Parathyroid adenoma (tissue), 2 donors: ENCODE measurements around the gene FAM53C.
A peak's percentile ranks its signal among the peaks of the same experiment; 100 is the strongest.
"Not testable (repeated sequence)": the region's sequence is repeated elsewhere in the genome, so short reads cannot be mapped to it uniquely, and the experiment has no call there.

Experiments
- H2AFZ ChIP-seq: fragments of 300-600 bp; sonication (generic); one replicate; pipeline ENCODE4 v1.7.0; 2017; ENCODE audit warnings: antibody characterized with exemption, mild to moderate bottlenecking
- H3K27ac ChIP-seq: fragments of 300-600 bp; sonication (generic); one replicate; pipeline ENCODE4 v1.7.0; 2017
- H3K27me3 ChIP-seq: fragments of 300-600 bp; sonication (generic); one replicate; pipeline ENCODE4 v1.7.0; 2017; ENCODE audit warnings: low read length; ENCODE audit not compliant: control insufficient read depth, insufficient read depth
- H3K36me3 ChIP-seq: fragments of 300-600 bp; sonication (generic); one replicate; pipeline ENCODE4 v1.7.0; 2017; ENCODE audit warnings: low read length; ENCODE audit not compliant: control insufficient read depth, insufficient read depth
- H3K4me1 ChIP-seq: fragments of 300-600 bp; sonication (generic); one replicate; pipeline ENCODE4 v1.7.0; 2017; ENCODE audit warnings: control low read depth
- H3K4me2 ChIP-seq: fragments of 300-600 bp; sonication (generic); one replicate; pipeline ENCODE4 v1.7.0; 2017; ENCODE audit warnings: low read length
- H3K4me3 ChIP-seq: fragments of 300-600 bp; sonication (generic); one replicate; pipeline ENCODE4 v1.7.0; 2017; ENCODE audit warnings: low read depth, low read length
- H3K79me2 ChIP-seq: fragments of 300-600 bp; sonication (generic); one replicate; pipeline ENCODE4 v1.7.0; 2017; ENCODE audit warnings: control low read depth
- H3K9ac ChIP-seq: fragments of 300-600 bp; sonication (generic); one replicate; pipeline ENCODE4 v1.7.0; 2017; ENCODE audit warnings: mild to moderate bottlenecking
- H3K9me3 ChIP-seq: fragments of 300-600 bp; sonication (generic); one replicate; pipeline ENCODE4 v1.7.0; 2017; ENCODE audit warnings: low read length; ENCODE audit not compliant: control insufficient read depth
- TF ChIP-seq, protein P1 (sequence below): fragments of 300-600 bp; sonication (generic); IDR thresholded peaks from one replicate; pipeline ENCODE4 v1.7.0; 2017; ENCODE audit warnings: antibody characterized with exemption, mild to moderate bottlenecking
- donor health status: primary hyperparathyroidism.

The FAM53C gene

DNA sequence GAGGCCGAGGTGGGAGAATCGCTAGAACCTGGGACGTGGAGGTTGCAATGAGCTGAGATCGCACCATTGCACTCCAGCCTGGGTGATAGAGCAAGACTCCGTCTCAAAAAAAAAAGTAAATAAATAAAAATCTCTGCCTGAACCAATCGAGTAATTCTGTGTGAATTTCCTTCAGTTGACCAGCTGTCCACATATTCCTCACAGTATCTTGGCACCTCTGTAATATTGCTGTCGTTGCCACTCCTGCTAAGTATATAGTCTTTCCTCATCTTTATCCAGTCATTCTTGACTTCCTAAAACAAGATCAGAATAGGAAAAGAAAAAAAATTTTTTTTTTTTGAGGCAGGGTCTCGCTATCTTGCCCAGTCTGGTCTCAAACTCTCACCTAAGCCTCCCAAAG, 44.3 kb downstream of the FAM53C start:
- Histone ChIP-seq H3K27ac (no peak overlapping the region), H3K9me3 (no peaks in the 10 kb centered on the region), H3K27me3 (no peaks in the 10 kb centered on the region), H3K36me3 (no peaks in the 10 kb centered on the region), H3K4me3 (no peak overlapping the region), H3K79me2 (no peaks in the 10 kb centered on the region), H3K9ac (no peak overlapping the region), H2AFZ (no peak overlapping the region), H3K4me2 (no peak overlapping the region), H3K4me1 (no peaks in the 10 kb centered on the region)
- TF ChIP-seq, protein P1, sequence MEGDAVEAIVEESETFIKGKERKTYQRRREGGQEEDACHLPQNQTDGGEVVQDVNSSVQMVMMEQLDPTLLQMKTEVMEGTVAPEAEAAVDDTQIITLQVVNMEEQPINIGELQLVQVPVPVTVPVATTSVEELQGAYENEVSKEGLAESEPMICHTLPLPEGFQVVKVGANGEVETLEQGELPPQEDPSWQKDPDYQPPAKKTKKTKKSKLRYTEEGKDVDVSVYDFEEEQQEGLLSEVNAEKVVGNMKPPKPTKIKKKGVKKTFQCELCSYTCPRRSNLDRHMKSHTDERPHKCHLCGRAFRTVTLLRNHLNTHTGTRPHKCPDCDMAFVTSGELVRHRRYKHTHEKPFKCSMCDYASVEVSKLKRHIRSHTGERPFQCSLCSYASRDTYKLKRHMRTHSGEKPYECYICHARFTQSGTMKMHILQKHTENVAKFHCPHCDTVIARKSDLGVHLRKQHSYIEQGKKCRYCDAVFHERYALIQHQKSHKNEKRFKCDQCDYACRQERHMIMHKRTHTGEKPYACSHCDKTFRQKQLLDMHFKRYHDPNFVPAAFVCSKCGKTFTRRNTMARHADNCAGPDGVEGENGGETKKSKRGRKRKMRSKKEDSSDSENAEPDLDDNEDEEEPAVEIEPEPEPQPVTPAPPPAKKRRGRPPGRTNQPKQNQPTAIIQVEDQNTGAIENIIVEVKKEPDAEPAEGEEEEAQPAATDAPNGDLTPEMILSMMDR = no peak

DNA sequence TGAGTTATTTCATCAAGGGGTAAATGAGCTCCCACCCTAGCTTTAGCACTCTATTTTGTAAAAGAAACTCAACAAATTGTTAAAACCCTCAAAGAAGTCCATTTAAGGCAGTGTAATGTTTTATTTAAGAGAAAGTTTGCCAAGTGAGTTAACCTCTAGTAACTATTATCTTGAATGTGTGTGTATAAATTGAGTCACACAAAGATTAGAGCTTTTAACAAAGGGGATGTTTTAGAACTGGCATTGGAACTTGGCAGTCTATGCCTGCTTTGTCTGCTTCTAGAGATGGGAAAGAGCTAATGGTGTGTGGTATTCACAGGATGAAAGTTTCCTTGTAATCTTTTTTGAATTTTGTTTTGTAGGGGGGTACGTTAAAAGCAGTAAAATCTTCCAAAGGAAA, 47.6 kb downstream of the FAM53C start:
- TF ChIP-seq, protein P1 = no peak
- H3K36me3 ChIP-seq = no peaks in the 10 kb centered on the region
- H2AFZ ChIP-seq = no peak overlapping the region
- H3K4me3 ChIP-seq = no peak overlapping the region
- peaks cover 17% of the 10 kb centered on the region for H3K4me1 ChIP-seq
- H3K9ac ChIP-seq = no peak overlapping the region
- H3K4me2 ChIP-seq = no peak overlapping the region
- H3K27me3 ChIP-seq = no peaks in the 10 kb centered on the region
- no peaks in the 10 kb centered on the region for H3K9me3 ChIP-seq
- H3K27ac ChIP-seq = no peak overlapping the region
- H3K79me2 ChIP-seq = no peaks in the 10 kb centered on the region

DNA sequence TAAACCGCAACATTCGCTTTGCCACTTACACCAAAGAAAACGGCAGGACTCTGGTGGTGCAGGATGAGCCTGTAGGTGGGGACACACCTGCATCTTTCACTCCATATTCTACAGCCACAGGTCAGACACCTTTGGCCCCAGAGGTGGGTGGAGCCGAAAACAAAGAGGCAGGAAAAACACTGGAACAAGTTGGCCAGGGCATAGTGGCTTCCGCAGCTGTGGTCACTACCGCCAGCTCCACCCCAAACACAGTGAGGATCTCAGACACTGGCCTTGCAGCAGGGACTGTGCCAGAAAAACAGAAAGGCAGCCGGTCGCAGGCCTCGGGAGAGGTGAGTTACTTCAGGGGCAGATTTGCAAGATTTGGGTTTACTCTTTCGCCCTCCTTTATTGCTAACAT, 48.2 kb downstream of the FAM53C start:
- peaks cover 17% of the 10 kb centered on the region for H3K4me1 ChIP-seq
- H3K36me3 ChIP-seq = no peaks in the 10 kb centered on the region
- no peak overlapping the region for H3K9ac ChIP-seq
- H3K9me3 ChIP-seq = no peaks in the 10 kb centered on the region
- no peak overlapping the region for H3K4me3 ChIP-seq
- TF ChIP-seq, protein P1 = no peak
- H3K79me2 ChIP-seq = no peaks in the 10 kb centered on the region
- no peaks in the 10 kb centered on the region for H3K27me3 ChIP-seq
- no peak overlapping the region for H3K4me2 ChIP-seq
- no peak overlapping the region for H2AFZ ChIP-seq
- peak overlapping the region; percentile 15 for H3K27ac ChIP-seq

DNA sequence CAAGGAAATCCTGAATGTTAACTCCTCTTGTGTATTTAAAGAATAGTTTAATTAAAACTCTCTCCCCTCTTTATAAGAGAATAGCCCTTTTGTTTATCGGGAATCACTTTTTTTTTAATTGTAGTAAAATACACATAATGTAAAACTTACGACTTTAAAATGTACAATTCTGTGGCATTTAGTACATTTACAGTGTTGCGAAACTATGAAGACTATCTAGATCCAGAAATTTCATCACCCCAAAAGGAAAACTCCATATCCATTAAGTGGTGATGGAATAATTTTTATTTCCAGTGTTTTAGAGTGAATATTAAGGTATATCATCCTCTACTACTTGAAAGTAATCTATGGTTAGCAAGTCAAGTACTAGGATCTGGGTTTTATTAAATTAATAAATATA, 51.3 kb downstream of the FAM53C start:
- TF ChIP-seq, protein P1 = no peak
- no peaks in the 10 kb centered on the region for H3K36me3 ChIP-seq
- H3K27me3 ChIP-seq = no peaks in the 10 kb centered on the region
- H3K9me3 ChIP-seq = no peaks in the 10 kb centered on the region
- no peaks in the 10 kb centered on the region for H3K79me2 ChIP-seq
- H3K4me1 ChIP-seq = peaks cover 17% of the 10 kb centered on the region
- peak overlapping the region; percentile 16 for H3K4me2 ChIP-seq
- peak overlapping the region; percentile 80 for H3K27ac ChIP-seq
- peak overlapping the region; percentile 20 for H3K4me3 ChIP-seq
- no peak overlapping the region for H3K9ac ChIP-seq
- no peak overlapping the region for H2AFZ ChIP-seq

DNA sequence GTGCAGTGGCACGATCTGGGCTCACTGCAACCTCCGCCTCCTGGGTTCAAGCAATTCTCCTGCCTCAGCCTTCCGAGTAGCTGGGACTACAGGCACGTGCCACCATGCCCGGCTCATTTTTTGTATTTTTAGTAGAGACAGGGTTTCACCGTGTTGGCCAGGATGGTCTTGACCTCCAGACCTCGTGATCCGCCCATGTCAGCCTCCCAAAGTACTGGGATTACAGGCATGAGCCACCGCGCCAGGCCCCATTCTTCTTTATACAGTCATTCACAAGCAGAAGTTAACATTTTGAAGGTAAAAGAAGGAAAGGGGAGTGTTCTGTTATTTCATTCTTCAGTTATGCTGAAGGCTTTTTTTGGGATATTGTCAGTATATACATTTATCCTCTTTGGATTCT, 51.8 kb downstream of the FAM53C start:
- H3K36me3 ChIP-seq, H3K9ac ChIP-seq, H2AFZ ChIP-seq, H3K4me3 ChIP-seq, H3K4me2 ChIP-seq, H3K9me3 ChIP-seq, H3K79me2 ChIP-seq, H3K27me3 ChIP-seq: not testable (repeated sequence)
- peak overlapping the region; percentile 80 for H3K27ac ChIP-seq
- H3K4me1 ChIP-seq = peaks cover 17% of the 10 kb centered on the region
